Pulmonary artery endothelial cell (primary cell): ENCODE results near the gene BAZ1B. TPM values are rescaled to one million over a fixed set of nuclear protein-coding genes. Genes with fewer than 3 reads are reported as not detected.
"Not testable (repeated sequence)": the region's sequence is repeated elsewhere in the genome, so short reads cannot be mapped to it uniquely, and the experiment has no call there.

Experiments used
- DNase-seq: peaks from one replicate; pipeline ENCODE4 v3.0.0-alpha.2; 2011; ENCODE audit warnings: low read depth, low spot score
- total RNA-seq: library from RNA; depleted of rRNA; stranded (reverse); fragments of >200 nt; gene quantifications from 2 replicates; pipeline ENCODE4 v1.2.3, GENCODE V29; 2014

Gene BAZ1B
- total RNA-seq, 1 donor from 2014 or later, result 53.7 TPM

DNA sequence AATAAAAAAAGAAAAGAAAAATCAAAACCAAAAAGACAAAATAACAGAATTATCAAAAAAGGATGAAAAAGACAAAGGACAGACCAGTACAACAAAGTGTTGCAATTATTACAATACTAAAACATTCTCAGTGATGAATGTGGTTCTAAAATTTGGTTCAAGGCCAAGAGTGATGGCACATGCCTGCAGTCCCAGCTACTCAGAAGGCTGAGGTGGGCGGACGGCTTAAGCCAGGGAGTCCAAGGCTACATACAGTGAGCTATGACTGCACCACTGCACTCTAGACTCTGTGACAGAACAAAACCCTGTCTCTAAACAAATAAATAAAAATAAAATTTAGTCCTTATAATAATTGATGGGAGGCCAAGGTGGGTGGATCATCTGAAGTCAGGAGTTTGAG is 14.5 kb downstream of the BAZ1B start:
- no peak for DNase-seq

DNA sequence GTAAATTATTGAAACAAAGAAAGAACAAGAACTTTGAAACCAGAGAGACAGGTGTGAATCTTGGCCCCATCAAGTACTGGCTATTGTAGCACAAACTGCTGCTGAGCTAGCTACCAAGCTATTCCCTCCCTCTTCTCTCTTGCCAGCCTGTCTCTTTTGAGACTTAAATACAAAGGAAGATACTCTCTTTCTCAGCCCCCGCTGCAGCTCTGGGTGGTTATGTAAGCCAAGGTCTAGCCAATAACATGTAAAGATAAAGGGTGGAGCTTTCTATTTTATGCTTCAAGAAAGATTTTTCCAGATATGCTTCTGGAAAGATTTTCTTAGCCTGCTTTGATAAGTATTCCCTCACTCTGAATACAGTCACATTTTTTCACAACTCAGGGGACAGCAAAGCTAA is 17.2 kb downstream of the BAZ1B start:
- DNase-seq, result no peak

DNA sequence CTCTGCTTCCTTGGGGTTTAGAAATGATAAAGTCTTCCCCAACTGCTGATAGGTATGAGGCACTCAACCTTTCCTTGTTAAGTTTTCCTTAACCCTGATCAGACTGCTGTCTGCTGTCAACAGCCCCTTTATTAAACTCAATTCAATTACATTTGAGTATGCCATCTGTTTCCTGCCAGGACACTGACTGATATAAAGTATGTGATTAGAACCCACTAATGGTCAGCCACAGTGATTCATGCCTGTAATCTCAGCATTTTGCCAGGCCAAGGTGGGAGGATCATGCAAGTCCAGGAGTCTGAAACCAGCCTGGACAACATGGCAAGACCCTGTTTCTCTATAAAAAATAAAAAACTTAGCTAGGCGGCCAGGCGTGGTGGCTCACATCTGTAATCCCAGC is 18.1 kb downstream of the BAZ1B start:
- no peak for DNase-seq

DNA sequence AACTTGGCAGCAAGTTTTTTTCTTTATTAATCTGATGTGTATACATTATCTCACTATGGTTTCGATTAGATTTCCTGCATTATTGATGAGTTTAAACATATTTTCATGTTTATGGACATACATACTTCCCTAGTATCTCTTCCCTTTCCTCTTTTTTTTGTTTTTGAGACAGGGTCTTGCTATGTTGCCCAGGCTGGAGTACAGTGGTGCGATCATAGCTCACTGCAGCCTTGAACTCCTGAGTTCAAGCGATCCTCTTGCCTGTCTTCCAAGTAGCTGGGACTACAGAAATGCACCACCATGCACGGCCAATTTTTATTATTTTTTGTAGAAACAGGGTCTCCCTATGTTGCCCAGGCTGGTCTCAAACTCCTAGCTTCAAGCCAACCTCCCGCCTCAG is 18.9 kb downstream of the BAZ1B start:
- DNase-seq, result no peak

DNA sequence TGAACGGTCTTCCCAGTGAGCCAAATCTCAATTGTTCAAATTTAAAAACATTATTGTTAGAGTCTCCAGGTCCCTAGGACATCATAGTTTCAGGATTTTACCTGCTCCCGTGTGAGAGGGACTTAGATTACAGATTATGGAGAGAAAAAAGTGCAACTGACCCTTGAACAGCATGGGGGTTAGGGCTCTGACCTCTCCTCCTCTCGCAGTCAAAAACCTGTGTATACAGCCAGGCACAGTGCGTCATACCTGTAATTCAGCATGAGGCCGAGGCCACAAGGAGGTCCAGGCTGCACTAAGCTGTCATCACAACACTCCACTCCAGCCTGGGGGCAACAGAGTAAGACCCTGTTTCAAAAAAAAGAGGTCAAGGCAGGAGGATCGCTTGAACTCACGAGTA is 25.5 kb downstream of the BAZ1B start:
- no peak for DNase-seq

DNA sequence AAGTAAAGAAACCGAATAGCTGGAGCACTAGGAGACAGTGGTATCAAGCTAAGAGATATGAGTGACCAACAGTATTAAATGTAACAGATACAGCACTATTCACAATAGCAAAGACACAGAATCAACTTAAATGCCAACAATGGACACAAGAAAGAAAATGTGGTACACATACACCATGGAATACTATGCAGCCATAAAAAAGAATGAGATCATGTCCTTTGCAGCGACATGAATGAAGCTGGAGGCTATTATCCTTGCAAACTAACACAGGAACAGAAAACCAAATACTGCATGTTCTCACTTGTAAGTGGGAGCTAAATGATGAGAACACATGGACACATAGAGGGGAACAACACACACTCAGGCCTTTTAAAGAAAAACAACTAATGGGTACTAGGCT is 26.6 kb downstream of the BAZ1B start:
- DNase-seq, result not testable (repeated sequence)

DNA sequence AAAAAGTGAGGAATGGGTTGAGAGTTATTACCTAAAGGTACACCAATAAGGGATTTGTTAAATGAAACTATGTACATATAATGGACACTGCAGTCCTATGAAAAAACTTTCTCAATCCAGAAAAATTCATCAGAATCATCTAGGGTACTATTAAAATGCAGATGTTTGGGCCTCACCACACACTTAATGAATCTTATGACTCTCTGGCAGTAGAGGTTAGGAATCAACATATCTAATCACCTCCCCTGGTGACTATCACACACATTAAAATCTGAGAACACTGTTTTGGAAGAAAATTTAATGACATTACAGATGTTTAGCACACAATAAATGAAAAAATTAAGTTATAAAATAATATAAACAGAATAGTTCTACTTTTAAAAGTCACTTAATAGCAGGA is 32.1 kb downstream of the BAZ1B start:
- DNase-seq, result no peak

DNA sequence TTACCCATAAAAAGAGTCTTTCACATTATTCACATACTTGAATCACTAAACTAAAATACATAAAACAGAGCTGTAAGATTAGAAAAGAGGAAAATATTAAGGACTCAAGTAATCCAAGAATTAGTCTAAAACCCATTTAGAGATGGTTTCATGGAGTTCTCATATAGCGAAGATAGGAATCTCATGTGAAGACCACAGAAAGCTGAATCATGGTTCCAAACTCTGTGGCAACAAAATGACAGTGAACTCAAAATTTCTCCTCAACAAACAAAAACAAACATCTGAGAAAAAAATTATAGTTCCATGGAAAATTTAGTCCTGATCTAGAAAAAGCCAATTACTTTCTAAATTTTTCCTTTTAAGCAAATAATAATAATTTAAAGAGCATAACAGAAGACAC is 34.6 kb downstream of the BAZ1B start:
- DNase-seq, result no peak

DNA sequence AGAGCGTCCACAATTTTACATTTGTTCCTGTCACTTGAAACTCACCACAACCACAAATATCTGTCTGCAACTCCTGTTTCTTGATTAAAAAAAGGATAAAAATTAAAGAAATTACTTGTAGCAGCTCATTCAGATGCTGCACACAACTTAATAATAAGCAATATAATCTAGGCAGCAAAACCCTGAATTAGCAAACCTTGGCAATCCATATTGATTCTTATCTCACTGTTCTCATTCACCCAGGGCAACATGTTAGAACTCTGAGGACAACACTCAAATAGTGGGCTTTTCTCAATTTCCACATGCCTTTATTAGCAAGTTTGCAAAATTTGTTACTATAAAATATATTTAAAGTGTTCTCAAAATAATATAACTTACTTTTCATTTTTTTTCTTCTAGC is 38.9 kb downstream of the BAZ1B start:
- no peak for DNase-seq

DNA sequence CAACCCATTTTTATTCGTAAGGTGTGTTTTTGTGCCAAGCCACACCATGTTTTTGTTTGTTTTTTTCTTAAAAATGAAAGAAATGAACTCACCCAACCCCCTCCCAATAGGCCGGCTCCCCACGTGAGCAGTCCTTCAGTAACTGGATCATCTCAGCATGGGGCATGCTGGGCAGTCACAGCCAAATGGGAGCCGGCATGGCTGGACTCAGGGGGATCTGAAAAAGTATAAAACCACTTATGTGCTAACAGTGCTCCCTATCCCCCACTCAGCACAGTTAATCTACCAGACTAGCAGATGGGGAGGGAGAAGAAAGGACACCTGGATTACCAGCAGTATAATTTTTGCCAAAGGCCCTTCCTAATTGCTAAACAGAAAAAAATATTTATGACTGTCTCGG is 39.3 kb downstream of the BAZ1B start:
- no peak for DNase-seq

DNA sequence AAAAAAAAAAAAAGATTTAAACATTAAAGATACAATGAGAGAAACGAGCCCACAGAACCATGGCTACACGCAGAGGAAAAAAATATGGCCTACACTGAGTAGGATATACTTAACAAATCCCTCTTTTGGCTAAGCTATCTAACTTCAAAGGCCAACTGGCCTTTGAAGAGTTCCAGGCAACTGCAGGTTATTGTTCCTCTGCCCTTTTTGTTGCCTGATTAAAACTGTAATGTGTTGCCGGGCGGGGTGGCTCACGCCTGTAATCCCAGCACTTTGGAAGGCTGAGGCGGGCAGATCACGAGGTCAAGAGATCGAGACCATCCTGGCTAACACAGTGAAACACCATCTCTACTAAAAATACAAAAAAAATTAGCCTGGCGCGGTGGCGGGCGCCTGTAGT is 40.6 kb downstream of the BAZ1B start:
- not testable (repeated sequence) for DNase-seq

DNA sequence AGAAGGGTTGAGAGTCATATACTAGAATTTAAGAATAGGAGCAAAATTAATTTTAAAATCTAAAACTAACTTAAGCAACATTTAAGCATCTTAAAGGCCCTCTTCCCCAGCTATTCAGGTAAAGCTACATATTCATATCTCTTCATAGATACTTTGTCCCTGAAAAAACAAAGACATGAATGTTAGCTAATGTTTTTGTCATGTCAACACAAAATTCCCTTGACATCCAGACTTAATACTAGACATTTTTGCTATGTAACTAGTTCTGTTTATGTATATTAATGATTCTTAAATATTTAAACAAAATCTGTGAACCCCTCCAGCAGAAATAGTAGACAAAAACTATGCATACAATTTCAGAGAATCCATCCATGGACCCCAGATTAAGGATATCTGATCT is 43.5 kb downstream of the BAZ1B start:
- DNase-seq, result no peak

DNA sequence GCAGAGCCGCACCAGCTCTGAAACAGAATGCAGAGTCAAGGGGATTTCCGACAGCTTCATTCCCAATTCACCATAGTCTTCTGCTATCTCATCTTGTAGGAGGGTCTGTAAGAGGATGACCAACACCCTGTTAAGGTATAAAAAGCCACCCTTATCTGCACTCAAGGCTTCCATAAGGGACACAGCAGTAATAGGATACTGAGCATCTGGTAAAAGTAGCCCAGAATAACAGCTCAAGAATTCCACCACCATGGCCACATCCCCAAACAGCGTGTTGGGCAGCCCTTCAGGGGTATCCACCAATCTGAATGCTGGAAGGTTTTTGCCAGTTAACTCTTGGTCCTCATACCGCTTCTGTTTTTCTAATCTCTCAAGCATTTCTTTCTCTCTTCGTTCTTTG is 44.7 kb downstream of the BAZ1B start:
- no peak for DNase-seq

DNA sequence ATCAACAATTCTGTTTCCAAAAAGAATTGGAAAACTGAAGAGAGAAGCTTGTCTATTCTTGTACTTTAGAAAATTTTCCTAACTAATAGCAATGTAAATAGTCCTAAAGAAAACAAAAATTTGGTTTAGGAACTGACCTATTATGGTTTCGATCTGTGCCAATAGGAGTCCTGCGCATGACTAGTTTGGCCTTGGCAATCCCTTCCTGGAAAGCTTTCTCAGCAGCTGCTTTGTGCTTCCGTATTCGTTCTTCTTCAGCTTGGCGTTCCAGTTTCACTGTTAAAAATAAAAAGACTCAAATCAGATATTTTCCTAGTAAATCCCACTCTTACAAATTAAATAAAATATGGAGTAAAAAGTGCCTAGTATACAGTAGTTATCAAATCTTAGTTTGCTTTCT is 51.9 kb downstream of the BAZ1B start:
- DNase-seq, result no peak

DNA sequence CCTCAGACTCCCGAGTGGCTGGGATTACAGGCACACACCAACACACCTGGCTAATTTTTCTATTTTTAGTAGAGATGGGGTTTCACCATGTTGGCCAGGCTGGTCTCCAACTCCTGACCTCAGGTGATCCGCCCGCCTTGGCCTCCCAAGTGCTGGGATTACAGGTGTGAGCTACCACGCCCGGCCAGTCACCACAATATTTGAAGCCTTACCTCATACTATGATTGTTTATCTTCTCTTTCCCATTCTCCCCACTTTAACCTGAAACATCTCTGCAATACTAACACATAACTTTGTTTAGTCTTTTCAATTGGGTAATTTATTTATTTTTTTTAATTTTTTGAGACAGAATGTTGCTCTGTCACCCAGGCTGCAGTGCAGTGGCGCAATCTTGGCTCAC is 55.0 kb downstream of the BAZ1B start:
- DNase-seq, result not testable (repeated sequence)

DNA sequence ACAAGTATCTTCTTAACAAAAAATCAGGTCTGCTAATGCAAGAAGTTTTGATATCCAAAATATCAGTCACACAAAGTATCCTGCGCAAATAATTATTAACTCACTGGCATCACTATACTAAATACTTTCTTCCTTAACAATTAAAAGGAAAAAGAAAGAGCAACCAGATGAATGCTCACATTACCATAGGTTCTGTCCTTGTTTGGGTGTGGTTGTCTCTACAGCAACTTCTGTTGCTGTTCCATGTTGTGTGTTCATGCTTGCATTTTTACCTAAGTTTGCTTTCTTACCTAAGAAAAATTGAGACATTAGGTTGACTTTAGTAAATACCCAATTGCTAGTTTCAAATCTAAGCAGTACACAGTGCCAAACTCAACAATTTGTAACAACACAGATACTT is 56.0 kb downstream of the BAZ1B start:
- DNase-seq, result no peak

DNA sequence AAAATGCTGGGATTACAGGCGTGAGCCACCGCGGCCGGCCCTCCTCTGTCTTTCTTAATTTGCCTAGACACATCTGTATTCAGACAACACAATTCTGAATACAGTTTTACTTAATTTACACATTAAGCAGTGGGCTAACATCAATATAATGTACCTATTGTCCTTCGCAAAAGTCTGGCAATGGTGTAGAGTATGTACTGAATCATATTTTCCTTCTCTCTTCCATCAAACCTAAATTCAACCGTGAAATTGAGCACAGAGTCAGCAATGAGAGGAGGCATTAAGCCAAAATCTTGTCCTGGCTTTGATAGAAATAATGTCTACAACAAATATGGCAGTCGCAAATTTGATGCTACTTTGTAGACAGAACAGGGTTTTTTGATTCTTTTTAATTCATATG is 58.1 kb downstream of the BAZ1B start:
- no peak for DNase-seq

DNA sequence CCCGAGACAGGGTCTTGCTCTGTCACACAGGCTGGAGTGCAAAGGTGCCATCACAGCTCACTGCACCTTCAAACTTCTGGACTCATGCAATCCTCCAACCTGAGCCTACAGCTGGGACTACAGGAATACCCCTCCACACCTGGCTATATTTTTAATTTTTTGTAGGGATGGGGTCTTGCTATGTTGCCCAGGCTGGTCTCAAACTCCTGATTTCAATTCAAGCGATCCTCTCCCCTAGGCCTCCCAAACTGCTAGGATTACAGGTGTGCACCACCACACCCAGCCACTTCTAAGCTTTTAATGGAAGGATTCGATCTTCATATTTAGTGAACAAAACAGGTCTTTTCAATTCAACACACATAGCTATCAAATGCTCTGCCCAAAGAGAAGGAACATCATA is 58.8 kb downstream of the BAZ1B start:
- DNase-seq, result no peak

DNA sequence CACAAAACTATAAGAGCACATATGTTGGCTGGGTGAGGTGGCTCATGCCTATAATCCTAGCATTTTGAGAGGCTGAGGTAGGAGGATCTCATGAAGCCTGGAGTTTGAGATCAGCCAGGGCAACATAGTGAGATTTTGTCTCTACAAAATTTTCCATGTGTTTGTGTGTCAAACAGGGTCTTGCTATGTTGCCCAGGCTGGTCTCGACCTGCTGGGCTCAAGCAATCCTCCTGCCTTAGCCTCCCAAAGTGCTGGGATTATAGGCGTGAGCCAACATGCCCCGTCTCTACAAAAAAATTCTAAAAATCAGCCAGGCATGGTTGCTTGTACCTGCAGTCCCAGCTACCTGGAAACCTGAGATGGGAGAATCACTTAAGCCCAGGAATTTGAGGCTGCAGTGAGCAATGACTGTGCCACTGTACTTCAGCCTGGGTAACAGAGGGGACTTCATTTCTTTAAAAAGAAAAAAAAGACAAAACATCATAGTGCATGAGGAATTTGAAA is 60.3 kb downstream of the BAZ1B start:
- DNase-seq, result no peak

DNA sequence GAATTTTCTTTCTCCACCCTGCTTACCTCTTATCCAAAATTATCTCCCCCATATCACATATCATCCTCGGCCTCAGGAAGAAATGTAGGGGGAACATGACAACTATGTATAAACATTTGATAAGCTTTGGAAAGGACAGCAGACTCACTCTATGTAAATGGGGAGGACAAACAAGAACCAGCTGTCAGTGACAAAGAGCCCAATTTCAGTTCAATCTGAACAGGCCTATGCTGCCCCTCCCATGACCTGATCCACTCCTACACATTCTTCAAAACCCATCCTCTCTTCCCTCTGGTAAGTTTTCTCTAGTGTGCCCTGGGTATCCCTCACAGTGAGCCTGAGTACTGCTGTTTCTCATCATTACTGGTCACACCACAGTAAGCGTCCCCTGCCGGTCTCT is 67.7 kb downstream of the BAZ1B start:
- DNase-seq, result no peak

DNA sequence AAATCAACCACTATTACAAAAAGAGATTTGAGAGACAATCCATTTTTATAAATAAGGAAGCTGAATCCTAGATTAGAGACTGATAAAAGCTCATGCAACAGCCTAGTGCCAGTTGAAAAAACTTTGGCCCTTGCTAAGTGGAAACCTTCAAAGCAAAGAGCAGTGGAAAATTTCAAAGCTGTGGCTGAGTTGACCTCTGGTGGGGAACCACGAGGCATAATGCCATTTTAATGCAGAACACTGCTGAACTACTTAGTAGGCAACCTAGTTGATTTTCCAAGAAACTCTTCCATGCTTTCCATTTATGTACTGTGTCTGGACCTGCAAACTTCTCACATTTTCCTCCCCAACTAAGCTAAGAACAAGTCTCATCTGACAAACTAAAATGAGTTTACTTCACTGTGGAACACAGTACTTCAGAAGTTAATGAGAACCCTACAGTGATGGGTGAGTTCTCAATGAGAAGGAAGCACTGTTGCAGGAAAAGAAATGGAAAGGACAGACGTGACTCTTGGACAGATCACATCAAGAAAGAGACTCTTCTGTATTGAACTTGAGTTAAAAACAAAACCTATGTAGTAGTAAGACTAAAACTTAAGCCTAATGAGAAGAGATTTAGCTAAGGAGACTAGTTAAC is 69.0 kb downstream of the BAZ1B start:
- no peak for DNase-seq

DNA sequence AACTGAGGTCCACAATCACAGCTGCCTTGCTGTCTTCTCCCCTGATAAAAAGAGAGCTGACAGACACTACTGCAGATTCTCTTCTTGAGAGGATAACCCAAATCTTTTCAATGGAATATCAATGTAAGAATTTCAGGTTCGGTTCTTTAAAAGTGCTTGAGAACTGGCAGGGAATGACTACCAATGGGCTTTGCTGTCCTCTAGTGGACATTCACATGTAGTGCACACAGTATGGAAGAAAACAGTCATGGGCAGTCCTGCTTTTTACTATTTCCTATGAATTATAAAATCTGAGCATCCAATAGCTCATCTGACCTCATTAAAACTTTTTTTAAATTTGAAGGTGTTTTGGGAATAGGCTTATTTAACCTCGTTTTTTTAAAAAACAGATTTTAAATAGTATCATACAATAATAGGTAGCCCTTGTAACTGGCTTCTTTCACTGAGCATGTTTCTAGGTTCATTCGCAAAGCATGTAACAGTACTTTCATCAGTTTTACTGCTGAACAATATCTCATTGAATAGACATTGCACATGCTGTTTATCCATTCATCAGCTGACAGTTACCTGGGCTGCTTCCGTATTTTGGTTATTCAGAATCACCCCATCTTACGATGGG is 70.2 kb downstream of the BAZ1B start:
- peak; percentile 17 for DNase-seq

DNA sequence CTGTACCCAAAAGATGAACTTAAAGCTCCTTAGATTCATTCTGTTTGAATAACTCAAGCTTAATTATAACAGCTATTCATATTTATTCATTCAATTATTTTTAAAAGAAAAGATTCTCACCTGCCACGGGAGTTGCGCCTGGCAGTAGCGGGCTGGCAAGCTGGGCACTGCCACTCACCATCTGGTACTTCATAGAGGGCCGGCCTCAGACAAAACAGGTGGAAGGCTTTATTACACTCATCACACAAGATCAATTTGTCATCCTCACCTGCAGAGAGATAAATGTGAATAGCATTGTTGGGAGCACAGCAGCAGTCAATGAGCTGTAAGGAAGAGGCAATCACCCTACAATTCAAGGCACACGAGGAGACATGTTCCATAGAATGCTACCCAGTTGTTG is 72.7 kb downstream of the BAZ1B start:
- DNase-seq, result no peak

DNA sequence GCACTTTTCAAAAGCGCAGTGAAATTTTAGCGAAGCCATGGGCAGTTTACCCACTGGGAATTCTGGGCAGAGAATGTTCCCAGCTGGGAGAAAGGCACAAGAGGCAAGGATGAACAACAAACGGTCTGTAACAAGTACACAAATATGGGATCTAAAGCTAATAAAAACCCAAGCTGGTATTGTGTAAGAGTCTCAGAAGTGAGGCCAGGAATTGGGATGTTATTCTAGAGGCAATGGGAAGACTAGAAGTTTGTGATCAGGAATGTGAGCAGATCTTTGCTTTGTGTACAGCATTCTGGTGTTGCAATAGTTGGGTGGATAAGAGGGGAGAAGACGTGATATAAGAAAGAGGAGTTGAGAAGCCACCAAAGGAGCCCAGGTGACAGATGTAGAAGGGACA is 73.5 kb downstream of the BAZ1B start:
- no peak for DNase-seq
